ENCODE data around the gene SEMA4D. TPM values are rescaled to one million over a fixed set of nuclear protein-coding genes. Genes with fewer than 3 reads are reported as not detected.

Gene SEMA4D
- total and polyA plus RNA-seq, 2 donors from 2014 or later: 18.9 to 147 TPM

- H3K4me3 ChIP-seq (ENCODE audit: low read length in 3 of 3): no peak overlapping the region
- FAIRE-seq: no peak
- DNase-seq: peak in 1 of 5 donors; percentile 46
- no peak overlapping the region for H3K9ac ChIP-seq (ENCODE audit: low read length in 3 of 3)
- no peaks in the 10 kb centered on the region for H3K27me3 ChIP-seq (ENCODE audit: control insufficient read depth, insufficient read depth, low read length)
- no peaks in the 10 kb centered on the region for H3K9me3 ChIP-seq (ENCODE audit: control insufficient read depth in 2 of 3, insufficient read depth in 1 of 3, low read length in 3 of 3)
- intact Hi-C loops (cut with DNase I): no loop called here
- H3K4me1 ChIP-seq (ENCODE audit: control insufficient read depth in 2 of 3, insufficient read depth in 2 of 3, low read depth in 1 of 3, low read length in 3 of 3): peaks cover 0 to 21% (median 9%) of the 10 kb centered on the region in 3 donors
- H3K36me3 ChIP-seq (ENCODE audit: control insufficient read depth in 2 of 3, insufficient read depth in 3 of 3, low read length in 3 of 3): no peaks in the 10 kb centered on the region
- TF ChIP-seq CTCF (IDR thresholded peaks at IDR 0.05; ENCODE audit: borderline replicate concordance, extremely low read depth, insufficient read depth): no peak
- H3K27ac ChIP-seq (ENCODE audit: low read depth in 2 of 2, low read length in 2 of 2): no peak overlapping the region
Measured at GRCh38 chr9:89446261-89446960, 51.5 kb downstream of the SEMA4D start.

DNA sequence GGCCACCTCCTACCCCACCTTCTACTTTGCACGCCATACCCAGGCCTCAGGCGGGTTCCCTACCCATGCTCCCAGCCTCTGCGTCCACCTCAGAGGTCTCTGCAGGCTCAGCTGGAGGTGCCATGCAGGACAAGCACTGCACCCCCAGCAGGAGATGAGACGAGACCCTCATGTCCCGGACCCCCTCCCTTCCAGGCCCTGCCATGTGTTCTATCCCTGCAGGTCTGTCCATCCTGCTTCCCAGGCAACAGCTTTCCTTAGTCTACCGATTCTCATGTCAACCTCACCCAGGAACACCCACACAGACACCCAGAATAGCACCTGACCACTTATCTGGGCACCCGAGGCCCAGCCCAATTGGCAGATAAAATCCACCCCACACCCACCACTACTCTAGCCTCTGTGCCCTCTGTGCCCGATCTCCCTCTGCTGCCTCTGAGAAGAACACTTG lies 52.1 kb downstream of the SEMA4D start:
- H3K27me3 ChIP-seq (ENCODE audit: control insufficient read depth, insufficient read depth, low read length): no peaks in the 10 kb centered on the region
- H3K4me3 ChIP-seq (ENCODE audit: low read length in 3 of 3): no peak overlapping the region
- no peaks in the 10 kb centered on the region for H3K36me3 ChIP-seq (ENCODE audit: control insufficient read depth in 2 of 3, insufficient read depth in 3 of 3, low read length in 3 of 3)
- no peak overlapping the region for H3K27ac ChIP-seq (ENCODE audit: low read depth in 2 of 2, low read length in 2 of 2)
- no peak for TF ChIP-seq CTCF (IDR thresholded peaks at IDR 0.05; ENCODE audit: borderline replicate concordance, extremely low read depth, insufficient read depth)
- FAIRE-seq (no peak), DNase-seq (peak in 1 of 5 donors; percentile 45)
- H3K4me1 ChIP-seq (ENCODE audit: control insufficient read depth in 2 of 3, insufficient read depth in 2 of 3, low read depth in 1 of 3, low read length in 3 of 3): peaks cover 0 to 26% (median 15%) of the 10 kb centered on the region in 3 donors
- no peaks in the 10 kb centered on the region for H3K9me3 ChIP-seq (ENCODE audit: control insufficient read depth in 2 of 3, insufficient read depth in 1 of 3, low read length in 3 of 3)
- intact Hi-C loops (cut with DNase I): no loop called here
- H3K9ac ChIP-seq (ENCODE audit: low read length in 3 of 3): no peak overlapping the region

DNA sequence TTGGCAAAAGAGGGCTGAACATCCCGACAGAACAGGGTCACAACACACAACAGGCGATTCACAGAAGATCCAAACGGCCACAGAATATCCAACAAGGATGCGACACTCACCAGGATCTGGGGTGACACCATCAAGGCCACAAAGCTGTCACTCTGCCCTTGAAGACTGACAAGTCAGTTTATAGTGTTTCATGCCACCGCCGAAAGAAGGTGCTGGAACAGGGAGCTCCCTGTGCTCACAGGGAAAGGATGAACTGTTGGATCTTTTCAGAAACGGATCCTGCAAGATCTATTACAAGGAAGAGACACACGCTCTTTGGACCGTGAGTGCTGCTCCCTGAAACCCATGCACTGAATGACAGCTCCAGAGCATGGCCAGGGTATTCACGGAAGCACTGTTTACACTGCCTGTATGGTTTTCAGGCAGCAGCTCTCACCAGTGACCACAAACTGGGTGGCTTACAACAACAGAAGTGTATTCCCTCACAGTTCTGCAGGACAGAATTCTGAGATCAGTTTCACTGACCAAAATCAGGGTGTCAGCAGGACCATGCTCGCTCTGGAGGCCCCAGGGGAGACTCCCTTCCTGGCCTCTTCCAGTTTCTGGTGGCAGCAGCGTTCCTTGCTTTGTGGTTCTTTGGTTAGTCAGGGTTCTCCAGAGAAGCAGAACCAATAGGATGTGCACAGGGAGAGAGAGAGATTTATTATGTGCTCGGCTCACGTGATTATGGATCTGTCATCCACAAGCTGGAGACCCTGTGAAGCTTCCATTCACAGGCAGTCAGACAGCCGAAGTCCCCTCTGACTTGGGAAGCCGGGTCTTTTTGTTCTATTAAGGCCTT lies 52.8 kb downstream of the SEMA4D start:
- no peak for TF ChIP-seq CTCF (IDR thresholded peaks at IDR 0.05; ENCODE audit: borderline replicate concordance, extremely low read depth, insufficient read depth)
- no peak overlapping the region for H3K4me3 ChIP-seq (ENCODE audit: low read length in 3 of 3)
- no peak overlapping the region for H3K27ac ChIP-seq (ENCODE audit: low read depth in 2 of 2, low read length in 2 of 2)
- intact Hi-C loops (cut with DNase I): no loop called here
- no peaks in the 10 kb centered on the region for H3K36me3 ChIP-seq (ENCODE audit: control insufficient read depth in 2 of 3, insufficient read depth in 3 of 3, low read length in 3 of 3)
- no peaks in the 10 kb centered on the region for H3K9me3 ChIP-seq (ENCODE audit: control insufficient read depth in 2 of 3, insufficient read depth in 1 of 3, low read length in 3 of 3)
- DNase-seq (peak in 1 of 5 donors; percentile 16), FAIRE-seq (no peak)
- no peaks in the 10 kb centered on the region for H3K27me3 ChIP-seq (ENCODE audit: control insufficient read depth, insufficient read depth, low read length)
- no peak overlapping the region for H3K9ac ChIP-seq (ENCODE audit: low read length in 3 of 3)
- H3K4me1 ChIP-seq (ENCODE audit: control insufficient read depth in 2 of 3, insufficient read depth in 2 of 3, low read depth in 1 of 3, low read length in 3 of 3): peaks cover 0 to 33% (median 22%) of the 10 kb centered on the region in 3 donors

All from kidney (tissue), 14 donors.